K562 (cell line): ENCODE results near the gene MPIG6B. TPM values are rescaled to one million over a fixed set of nuclear protein-coding genes. Genes with fewer than 3 reads are reported as not detected.

Experiments used
- CHD7 ChIP-seq: fragments of 200-600 bp; sonication (generic); IDR thresholded peaks from one replicate; pipeline ENCODE4 v1.6.1; 2012; ENCODE audit warnings: mild to moderate bottlenecking, low read depth, low read length, inconsistent platforms
- USF1 ChIP-seq: sonication (generic); formaldehyde crosslinking; IDR thresholded peaks from 2 replicates; pipeline ENCODE4 v1.9.0; 2022; ENCODE audit warnings: mild to moderate bottlenecking, missing genetic modification reagents
- ZNF695 ChIP-seq: fragments of 450-650 bp; formaldehyde crosslinking; IDR thresholded peaks from 2 replicates; pipeline ENCODE4 v1.4.0; 2020; ENCODE audit warnings: mild to moderate bottlenecking, moderate library complexity
- polyA plus RNA-seq, 8 experiments: library from polyadenylated mRNA; depleted of rRNA in 4 of 8; stranded (reverse) in 5 of 8; unstranded in 3 of 8; fragments of >200 nt; fragmentation: Nextera tagmentation in 2 of 8; fragmentation: Illumina TruSeq in 1 of 8; extraction: Ambion mirVana in 2 of 8; extraction: Trizol in 1 of 8; gene quantifications; 2 replicates each; pipeline versions ENCODE4 v1.2.1 to v1.2.3, GENCODE V29; 2011 to 2014; ENCODE audit warnings: inconsistent platforms in 1 of 8, missing spikeins in 1 of 8
- total RNA-seq, 7 experiments: library from RNA; depleted of rRNA in 6 of 7; stranded (reverse); fragments of >200 nt in 6 of 7; fragmentation: Illumina TruSeq in 2 of 7; extraction: Trizol in 2 of 7; gene quantifications; 2 replicates each; pipeline versions ENCODE4 v1.2.1 to v1.2.3, GENCODE V29; 2011 to 2021; ENCODE audit warnings: low replicate concordance in 1 of 7

The MPIG6B gene
- total and polyA plus RNA-seq, 9 of the 15 experiments (the other 6 are each of a cell fraction or from before 2014, with no cell fraction given), result 0.11 to 1.2 (median 0.28) TPM; not detected in 1

GRCh38 chr6:31767096-31767645 lies 44.0 kb downstream of the MPIG6B start (continued):
- TF ChIP-seq CHD7 (no peak), USF1 (CRISPR knock-in tag) (peak; percentile 40; the same call in 1 of the 2 replicates), ZNF695 (CRISPR knock-in tag) (0 out of 2 replicates have a peak, but pooled peaks have one; percentile 7)
